NCI-H748 treated with DMSO at 0.1 percent for 48 hours (cell line): ENCODE measurements around the gene ASAP2.

Experiments
- DNase-seq: peaks from one replicate; lab custom pipeline; 2025; lab: John Stamatoyannopoulos, UW

ASAP2 gene

DNA sequence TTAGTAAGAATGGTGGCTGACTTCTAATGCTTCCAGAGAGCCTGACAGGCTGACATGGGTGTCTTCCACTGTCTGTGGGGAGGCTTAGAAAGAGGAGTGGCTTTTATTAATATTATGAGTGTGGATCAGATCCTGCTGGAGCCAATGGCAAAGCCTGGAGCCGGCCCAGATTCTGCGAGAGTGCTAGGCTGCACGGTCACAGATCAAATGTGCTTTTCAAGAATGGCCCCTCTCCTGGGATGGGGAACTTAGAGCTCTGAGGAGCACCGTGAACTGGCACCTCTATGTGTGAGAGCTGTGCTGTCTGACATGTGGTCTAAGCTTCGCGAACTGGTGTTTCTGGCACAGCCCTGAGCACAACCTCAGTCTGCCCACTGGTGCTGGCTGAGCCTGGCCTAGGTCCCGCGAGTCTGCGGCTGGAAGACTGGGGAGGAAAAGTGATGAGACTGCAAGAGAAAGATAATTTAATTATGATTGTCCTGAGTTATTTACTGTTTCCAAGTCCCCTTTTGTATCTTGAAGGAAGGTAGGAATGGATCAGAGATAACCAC is 70.4 kb downstream of the ASAP2 start:
- DNase-seq: no peak

DNA sequence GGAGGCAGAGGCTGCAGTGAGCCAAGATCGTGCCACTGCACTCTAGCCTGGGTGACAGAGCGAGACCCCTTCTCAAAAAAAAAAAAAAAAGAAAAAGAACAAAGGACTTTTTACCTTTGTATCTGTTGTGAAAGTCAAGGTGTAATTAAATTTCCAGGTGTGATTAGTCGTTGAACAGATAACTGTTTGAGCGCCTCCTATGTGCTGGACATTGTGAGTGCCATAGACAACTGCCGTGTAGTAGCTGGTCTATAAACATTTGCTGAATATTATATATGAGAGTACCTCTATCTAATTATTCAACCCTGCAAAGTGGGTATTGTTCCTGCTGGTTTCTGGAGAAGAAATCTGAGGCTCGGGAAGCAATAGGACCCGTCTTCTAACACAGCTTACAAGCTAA is 71.8 kb downstream of the ASAP2 start:
- DNase-seq: no peak

DNA sequence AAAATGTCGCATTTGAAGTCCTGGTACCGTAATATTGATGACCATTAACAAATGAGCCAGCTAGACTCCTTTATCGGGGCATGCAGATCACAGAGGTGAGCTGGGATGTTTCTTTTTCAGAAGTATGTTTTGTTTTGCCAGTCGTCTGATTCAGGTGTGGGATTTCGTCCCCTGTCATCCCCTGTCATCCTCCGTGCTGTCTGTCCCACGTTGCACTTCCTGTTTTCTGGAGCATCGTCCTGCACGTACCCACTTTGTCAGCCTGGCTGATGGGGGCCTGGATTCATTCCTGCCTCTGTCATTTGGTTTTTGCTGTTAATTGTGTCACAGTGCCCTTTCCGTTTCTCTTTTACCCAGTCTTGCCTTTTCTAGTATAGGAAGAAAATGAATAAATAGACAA is 72.8 kb downstream of the ASAP2 start:
- DNase-seq: no peak

DNA sequence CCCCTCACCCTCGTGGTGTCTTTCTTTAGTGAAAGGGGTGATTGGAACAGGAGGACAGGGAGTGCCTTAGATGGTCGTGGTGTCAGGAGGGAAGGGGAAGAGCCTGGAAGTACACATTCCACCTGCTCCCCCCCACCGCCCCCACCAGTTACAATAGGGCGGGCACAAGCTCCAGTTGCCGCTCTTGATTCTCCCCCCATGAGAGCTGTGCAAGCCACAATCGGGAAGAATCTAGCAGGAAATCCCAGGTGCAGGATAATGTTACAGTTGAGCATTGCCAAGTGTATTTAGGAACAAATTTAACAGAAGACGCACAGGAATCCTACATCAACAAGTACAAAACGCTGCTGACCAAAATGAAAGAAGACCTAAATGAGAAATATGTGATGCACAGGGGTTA is 73.6 kb downstream of the ASAP2 start:
- DNase-seq: no peak

DNA sequence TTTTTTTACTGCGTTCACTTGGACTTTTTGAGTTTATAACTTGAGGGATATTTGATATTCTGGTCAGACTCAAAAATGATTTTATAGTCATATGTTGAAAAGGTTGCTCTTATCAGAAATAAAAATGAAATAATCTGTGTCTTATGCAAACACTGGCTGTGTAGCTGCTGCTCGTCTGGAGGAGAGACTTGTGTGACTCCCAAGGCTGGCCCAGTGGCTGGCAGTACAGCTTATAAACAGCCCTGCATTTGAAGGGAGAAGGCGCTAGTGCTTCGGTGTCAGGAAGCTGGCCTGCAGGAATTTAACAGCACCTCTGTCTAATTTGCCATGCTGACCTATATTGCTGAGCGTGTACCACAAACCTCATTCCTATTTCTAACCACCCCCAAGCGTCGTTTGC is 74.5 kb downstream of the ASAP2 start:
- DNase-seq: no peak

DNA sequence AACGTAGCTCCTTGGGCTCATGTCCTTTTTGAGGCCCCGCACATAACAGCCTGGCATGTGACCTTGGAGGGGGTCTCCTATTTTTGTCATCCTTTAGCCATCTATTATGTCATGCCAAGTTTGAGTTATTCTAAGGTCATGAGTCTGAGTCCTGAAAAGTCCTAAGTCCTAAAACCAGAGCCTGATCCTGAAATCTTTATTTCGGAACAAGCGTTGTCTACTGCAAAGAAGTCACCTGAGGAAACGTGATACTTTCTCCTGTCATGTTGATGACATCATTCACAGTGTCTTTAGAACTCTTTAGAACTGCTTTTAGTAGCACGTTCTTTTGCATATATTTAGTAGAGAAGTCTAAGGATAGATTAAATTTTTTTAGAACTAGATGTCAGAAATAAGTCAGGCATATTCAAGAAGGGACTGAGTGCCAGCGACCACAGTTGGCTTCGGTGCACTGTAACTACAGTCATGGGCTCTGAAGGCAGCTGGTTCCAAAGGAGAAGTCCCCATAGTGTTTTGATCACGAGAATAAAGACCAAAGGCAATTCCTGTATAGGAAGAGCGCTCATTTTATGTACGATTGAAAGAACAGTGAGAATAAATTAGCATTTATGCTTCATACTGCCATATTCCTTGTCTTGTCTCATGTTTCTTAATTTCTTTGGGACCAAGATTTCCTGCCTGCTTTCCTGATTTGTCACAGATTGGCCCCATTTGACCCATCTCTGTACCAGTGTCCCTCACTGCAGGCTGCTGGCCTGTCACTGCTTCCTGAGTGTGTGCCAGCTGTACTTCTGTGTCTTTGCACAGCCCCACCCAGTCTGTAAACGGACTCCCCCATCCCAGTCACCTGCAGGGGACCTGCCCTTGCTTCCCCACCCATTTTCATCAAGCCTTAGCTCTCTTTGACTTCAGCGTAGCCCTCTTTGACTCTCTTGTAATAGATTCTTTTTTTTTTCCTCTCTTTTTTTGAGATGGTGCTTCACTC is 75.8 kb downstream of the ASAP2 start:
- no peak for DNase-seq

DNA sequence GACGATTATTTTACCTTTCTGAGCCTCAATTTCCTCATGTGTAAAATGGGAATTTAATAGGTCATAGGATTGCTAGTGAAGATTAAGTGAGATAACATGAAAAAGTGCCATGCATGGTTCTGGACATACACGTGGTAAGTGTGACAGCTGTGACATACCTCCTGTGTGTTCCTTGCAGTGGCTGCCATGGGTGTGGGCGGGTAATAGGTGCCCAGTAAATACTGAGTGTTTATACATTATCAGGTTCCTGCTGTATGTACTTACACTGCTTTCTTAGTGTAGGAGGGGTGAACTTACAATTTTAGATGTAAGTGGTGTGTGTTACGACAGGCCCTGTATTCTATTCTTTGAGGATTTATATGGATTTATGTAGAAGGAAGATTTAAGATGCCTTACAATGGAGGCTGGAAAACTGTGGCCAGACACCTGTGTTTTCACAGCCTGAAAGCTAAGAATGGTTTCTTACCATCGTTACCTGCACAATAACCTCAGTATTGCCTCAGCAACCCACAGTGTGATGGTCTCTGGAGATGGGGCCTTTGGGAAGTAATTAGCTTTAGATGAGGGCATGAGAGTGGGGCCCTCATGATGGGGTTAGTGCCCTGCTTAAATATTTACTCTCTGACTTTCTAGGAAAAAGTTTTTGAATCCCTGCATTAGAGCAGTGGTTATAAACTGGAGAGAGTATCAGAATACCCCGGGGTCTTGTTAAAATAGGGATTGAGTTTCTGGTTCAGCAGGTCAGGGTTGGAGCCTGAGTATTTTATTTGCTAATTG is 78.1 kb downstream of the ASAP2 start:
- DNase-seq: no peak

DNA sequence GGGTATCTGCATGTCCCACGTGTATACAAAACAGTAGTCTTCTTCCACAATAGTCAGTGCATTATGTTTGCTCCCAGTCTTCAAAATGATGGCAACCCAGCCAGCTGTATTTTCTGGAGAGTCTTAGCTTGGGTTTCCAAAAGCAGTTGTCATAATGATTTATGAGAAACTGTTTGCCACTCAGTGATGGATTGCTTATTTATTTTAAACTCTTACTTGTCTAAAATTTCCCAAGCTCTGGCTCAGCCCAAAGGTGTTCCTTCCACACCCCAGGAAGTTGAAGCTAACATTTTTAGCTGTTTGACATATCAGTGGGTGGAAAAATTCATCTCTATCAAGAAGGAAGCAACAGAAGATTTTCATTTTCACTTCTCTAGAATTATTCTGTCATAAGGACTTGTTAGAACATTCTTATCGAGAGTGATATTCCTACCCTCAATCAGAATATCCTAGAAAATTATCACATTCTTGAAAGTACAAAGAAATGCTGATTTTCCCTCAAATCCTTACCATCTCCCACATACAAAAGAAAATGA is 78.8 kb downstream of the ASAP2 start:
- DNase-seq: no peak

DNA sequence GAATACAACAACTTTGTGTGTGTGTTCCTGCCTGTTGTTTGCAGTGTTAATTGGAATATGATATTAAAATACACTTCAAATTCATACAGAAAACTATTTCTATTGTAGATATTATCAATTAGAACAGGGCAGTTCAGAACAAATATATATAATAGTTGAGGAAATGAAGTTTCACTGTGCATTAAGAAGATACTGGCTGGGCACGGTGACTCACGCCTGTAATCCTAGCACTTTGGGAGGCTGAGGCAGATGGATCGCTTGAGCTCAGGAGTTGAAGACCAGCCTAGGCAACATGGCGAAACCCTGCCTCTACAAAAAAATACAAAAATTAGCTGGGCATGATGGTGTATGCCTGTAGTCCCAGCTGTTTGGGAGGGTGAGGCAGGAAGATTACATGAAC is 79.3 kb downstream of the ASAP2 start:
- DNase-seq: no peak

DNA sequence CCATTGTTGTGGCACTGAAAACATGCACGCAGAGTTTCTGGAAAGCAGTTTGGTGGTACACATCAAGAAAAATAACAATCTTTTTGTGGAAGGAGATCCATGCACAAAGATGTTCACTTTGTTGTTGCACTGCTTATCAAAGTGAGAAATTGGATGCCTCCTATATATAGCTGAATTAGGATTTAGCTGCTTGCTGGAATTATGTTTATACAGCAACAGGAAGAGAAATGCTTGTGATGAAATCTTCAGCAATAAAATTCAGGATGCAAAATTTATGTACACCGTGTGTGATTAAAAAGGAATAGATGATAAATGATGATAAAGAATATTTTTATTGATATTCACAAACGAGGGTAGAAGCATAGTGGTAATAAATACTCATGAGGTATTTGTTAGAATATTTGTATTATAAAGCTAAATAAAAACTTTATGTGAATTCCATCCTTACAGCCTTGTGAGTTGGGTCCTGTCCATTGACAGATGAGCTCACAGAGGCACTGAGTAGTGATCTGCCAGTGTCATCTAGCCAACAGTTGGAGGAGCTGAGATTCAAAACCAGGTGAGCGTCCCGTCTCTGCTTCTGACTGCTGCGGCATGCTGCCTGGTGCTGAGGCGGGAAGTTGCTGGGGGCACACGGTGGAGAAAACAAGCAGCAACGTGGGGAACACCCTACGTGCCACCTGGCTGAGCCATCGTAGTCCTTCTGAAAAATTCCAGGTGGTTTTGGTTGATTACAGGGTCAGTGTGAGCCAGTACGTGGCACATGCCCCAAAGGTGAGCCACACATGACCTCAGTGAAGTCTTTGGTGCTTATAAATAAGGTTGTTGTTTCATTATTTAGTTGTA is 80.2 kb downstream of the ASAP2 start:
- no peak for DNase-seq

DNA sequence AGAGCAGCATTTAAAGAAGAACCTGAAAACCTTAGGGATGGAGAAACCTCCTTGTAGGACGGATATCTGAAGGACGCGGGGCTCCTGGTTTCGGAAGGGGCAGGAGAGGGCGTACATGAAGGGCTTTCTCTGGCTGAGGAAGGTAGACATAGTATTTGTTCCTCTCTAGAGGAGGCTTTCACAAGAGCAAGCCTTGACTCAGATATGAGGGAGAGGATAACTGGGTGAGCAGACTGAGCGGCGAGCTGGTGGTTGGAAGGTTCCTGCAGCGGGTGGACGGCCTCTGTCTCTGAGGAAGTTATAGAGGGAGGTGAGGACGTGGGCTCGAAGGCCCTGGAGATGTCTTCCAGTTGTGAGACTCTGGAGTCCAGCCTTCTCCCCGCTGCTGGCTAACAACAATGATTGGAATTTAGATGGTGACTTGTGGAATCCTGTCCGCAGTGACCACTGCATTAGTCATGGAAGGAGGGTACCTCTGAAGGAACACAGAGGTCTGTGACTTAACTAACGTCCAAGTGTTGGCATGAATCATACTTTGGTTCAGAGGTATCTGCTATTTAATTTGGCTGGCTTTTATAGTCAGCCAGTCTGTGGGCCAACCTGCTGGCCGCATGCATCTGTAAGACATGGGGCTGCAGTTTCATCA is 80.9 kb downstream of the ASAP2 start:
- DNase-seq: no peak

DNA sequence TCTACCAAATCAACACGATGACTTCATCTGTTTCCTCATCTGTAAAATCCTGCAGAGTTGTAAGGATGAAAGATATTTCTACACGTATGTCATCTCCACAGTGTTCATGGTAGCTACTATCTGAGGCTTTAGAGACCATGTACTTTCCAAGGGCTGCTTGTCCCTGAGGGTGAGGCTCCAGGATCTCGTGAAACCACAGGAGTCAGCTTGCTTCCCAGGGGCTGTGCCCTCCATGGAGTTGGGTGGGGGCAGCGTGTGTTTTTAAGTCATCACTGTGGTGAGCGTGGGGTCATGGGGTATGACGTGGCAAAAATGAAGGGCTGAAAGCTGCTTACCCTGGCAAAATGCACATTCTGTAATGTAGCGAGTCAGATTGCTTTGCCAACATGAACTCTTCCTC is 81.6 kb downstream of the ASAP2 start:
- no peak for DNase-seq

DNA sequence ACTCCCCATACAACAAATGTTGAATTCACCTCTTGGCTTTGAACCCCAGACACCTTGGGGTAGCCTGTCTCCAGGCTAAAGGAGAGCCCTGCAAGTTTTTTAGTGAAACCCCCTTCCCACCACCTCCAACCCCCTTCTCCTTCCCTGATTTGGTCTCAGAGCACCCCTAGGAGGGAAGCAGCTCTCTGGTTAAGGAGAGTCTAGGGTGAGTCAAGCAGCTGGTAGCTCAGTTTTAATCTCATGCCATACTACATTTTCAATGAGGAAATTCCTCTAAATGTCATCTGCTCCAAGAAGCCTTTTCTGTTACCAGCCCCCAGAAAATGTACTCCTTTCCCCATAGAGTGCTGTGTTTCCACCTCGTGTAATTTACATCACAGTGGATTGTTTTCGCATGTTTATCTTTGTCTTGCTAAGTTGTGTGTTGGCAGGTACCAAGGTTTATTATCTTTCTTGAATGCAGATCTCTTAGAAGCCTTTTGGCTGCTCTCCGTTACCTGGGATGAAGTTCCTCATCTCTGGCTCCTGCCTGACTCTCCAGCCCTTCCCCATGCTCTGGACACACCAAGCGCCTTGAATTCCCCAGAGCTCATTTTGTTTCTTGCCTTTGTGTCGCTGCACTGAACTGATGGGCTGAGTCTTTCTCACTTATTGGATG is 82.2 kb downstream of the ASAP2 start:
- DNase-seq: no peak

DNA sequence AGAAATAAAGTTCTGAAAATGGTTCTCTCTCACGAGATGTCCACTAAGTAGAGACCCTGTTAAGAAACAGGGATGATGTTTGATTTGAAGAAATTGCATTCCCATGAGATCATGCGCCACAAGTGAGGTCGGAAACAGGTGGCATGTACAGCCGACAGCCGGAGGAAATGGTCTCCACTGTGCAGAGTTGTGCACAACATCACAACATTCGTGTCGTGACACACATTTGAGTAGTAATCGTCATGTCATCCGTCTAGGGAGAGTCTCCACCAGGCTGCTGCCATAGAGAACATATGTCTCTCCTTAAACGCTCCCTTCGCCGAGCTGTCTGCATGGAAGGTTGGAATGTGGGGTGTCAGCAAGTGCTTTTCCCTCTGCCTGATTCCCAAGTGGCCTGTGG is 84.7 kb downstream of the ASAP2 start:
- DNase-seq: no peak

DNA sequence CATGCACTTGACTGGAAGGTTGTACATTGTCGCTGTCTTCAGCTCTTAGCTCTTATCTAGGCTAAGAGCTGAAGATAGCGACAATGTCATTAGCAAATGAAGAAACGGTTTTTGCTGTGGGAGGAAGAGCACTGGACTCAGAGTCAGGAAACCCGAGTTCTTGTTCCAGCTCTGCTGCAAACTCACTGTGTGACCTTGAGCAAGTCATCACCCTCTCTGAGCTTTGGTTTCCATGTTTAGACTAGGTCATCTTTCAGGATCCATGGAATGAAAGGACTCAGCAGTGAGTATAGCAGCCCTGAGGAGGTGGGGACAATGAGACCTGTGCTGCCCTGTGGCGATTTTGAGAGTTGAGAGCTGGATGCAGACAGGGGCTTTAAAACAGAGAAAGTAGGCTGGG is 85.3 kb downstream of the ASAP2 start:
- no peak for DNase-seq

DNA sequence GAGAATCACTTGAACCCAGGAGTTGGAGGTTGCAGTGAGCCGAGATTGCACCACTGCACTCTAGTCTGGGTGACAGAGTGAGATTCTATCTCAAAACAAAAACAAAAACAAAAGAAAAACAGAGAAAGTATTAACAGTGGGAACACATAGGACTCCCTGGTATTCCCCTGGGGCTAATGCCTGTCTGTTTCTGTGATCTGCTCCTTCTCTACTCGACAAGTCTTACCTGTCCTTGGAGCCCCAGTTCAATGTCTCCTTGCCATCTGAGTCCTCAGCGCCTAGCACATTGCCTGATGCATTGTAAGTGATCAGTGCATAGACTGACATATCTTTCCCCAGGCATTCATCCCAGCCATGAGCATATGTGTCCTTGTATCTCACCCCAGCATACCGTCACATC is 85.8 kb downstream of the ASAP2 start:
- no peak for DNase-seq

DNA sequence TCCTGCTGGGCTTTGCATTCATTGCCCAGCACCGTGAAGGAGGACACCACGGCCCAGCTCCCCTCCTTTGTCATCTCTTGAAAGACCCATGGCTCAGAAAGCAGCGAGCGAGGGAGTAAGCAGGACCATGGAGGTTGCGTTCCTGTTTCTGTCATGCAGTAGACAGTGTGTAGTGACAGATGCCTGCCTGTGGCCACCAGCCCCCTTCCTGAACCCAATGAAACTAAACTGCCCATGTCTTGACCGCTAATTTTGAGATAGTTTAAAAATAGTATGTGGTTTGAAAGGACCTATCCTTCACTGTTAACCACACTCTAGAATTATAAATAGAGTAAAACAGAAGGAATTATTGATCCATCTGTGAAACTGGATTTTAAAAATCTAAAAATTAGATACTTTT is 88.2 kb downstream of the ASAP2 start:
- DNase-seq: no peak

DNA sequence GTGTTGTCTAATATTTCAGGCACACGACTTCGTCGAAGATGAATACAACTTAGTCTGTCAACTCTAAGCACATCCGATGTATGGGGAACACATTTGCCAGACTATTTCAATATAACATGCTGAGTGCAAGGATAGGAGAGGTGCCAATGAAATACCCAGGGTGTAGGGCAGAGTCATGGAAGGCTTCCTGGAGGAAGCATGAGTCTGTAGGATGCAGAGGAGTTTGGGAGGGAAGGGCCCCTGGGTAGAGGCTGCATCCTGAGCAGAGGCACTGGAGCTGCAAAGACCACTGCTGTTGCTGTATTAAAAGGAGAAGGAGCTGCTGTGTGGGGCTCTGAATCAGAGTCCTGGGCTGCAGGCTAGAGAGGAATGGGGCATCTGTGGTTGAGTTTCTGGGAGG is 89.9 kb downstream of the ASAP2 start:
- no peak for DNase-seq

DNA sequence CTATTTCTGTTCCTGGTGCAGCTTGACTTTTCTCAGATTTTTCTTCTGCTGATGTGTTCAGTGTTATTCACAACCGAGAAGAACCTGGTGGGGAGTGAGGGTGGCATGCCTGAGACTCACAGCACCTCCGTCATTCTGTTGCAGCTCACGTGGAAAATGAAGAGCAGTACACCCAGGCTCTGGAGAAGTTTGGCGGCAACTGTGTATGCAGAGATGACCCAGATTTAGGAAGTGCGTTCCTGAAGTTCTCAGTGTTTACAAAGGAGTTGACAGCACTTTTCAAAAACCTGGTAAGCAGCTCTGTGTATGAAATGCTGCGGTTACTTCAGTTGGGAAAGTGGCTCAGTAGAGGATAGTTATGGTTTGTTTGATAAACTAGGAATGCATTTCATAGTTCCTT is 90.5 kb downstream of the ASAP2 start:
- DNase-seq: no peak

DNA sequence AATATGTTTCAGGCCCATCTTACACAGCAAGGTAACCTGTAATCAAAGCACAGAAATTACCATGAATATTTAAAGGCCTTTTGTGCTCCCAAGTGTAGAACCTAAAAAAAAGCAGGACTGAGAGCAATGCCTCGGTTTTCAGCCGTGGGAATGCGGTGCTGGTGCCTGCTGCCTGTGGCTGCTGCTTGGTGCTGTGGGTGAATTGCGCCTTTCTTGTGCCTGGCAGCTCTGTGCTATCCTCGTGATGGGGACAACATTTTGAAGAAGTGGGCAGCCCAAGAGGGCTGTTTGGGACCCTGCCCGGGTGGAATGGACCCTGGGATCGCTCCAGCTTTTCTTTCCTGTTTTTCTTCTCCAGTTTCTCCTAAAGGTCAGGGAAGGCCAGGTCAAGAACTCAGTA is 91.2 kb downstream of the ASAP2 start:
- no peak for DNase-seq

DNA sequence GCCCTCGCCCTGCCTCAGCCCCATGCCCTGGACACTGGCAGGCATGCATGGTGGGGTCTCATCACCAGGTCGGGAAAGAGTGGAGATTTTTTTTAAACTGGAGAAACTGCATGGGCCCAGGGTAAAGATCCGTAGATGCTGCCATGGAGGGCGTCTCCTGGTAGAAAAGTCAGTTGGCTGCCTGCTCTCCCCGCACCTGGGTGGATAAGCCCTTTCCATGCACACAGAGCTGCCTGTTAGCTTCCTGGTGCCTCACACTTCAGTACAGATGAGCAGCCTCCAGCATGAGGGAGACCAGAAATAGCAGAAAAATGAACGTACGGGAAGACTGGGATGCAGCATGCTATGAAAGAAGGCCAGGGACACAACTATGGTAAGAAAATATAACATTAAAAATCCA is 92.0 kb downstream of the ASAP2 start:
- no peak for DNase-seq
